ENCODE results near the gene ARL4D. TPM values are rescaled to one million over a fixed set of nuclear protein-coding genes. Genes with fewer than 3 reads are reported as not detected.
"Not testable (repeated sequence)": the region's sequence is repeated elsewhere in the genome, so short reads cannot be mapped to it uniquely, and the experiment has no call there.

Gene ARL4D
- total RNA-seq, 1 donor from 2014 or later, result 35.7 TPM

- H3K4me1 Mint-ChIP-seq (ENCODE audit: unreplicated experiment), result peaks cover 28% of the 10 kb centered on the region
- H3K27me3 Mint-ChIP-seq (ENCODE audit: unreplicated experiment), result peaks cover 10% of the 10 kb centered on the region
- DNase-seq (ENCODE audit: low spot score), result no peak
- peaks cover 5% of the 10 kb centered on the region for H3K36me3 Mint-ChIP-seq (ENCODE audit: low read depth, unreplicated experiment)
- TF ChIP-seq CTCF (IDR thresholded peaks at IDR 0.05; ENCODE audit: unreplicated experiment), result no peak
- H3K27ac Mint-ChIP-seq (ENCODE audit: unreplicated experiment), result peak overlapping the region; percentile 100
- no peaks in the 10 kb centered on the region for H3K9me3 Mint-ChIP-seq (ENCODE audit: unreplicated experiment)
- H3K4me3 Mint-ChIP-seq (ENCODE audit: unreplicated experiment), result peak overlapping the region; percentile 91
These were observed 28.8 kb upstream of the ARL4D start for GRCh38 chr17:43369986-43370385.

GRCh38 chr17:43371227-43371821, 27.5 kb upstream of the ARL4D start:
- Mint-ChIP-seq H3K27me3 (ENCODE audit: unreplicated experiment) (peaks cover 13% of the 10 kb centered on the region), H3K27ac (ENCODE audit: unreplicated experiment) (no peak overlapping the region), H3K36me3 (ENCODE audit: low read depth, unreplicated experiment) (peaks cover 5% of the 10 kb centered on the region), H3K4me1 (ENCODE audit: unreplicated experiment) (peaks cover 28% of the 10 kb centered on the region), H3K4me3 (ENCODE audit: unreplicated experiment) (no peak overlapping the region), H3K9me3 (ENCODE audit: unreplicated experiment) (no peaks in the 10 kb centered on the region)
- TF ChIP-seq CTCF (IDR thresholded peaks at IDR 0.05; ENCODE audit: unreplicated experiment), result no peak
- no peak for DNase-seq (ENCODE audit: low spot score)

DNA sequence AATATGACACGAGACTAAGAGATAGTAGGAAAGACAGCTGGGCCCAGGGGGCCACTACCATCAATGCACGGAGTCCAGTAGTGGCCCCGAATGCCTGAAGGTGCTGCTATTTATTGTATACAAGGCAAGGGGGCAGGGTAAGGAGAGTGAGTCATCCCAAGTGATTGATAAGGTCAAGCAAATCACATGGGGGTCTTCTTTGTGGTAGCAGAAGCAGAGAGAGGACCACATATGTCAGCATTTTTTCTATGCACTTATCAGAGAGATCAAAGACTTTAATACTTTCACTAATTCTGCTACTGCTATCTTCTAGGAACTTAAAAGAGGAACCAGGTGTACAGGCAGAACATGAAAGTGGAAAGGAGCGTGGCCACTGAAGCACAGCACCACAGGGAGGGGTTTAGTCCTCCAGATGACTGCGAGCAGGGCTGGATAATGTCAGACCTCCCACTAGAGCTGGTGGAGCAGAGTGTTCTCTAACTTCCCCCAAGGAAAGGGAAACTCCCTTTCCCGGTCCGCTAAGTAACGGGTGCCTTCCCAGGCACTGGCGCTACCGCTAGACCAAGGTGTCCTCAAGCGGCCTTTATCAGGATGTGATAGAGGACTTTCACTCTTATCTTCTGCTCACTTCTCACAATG, 26.4 kb upstream of the ARL4D start:
- TF ChIP-seq CTCF (IDR thresholded peaks at IDR 0.05; ENCODE audit: unreplicated experiment), result no peak
- Mint-ChIP-seq H3K4me1 (ENCODE audit: unreplicated experiment) (peaks cover 28% of the 10 kb centered on the region), H3K9me3 (ENCODE audit: unreplicated experiment) (no peaks in the 10 kb centered on the region), H3K4me3 (ENCODE audit: unreplicated experiment) (no peak overlapping the region), H3K27me3 (ENCODE audit: unreplicated experiment) (peaks cover 10% of the 10 kb centered on the region), H3K36me3 (ENCODE audit: low read depth, unreplicated experiment) (peaks cover 5% of the 10 kb centered on the region), H3K27ac (ENCODE audit: unreplicated experiment) (no peak overlapping the region)
- no peak for DNase-seq (ENCODE audit: low spot score)

GRCh38 chr17:43373356-43373755, 25.4 kb upstream of the ARL4D start:
- Mint-ChIP-seq H3K27me3 (ENCODE audit: unreplicated experiment) (peaks cover 7% of the 10 kb centered on the region), H3K27ac (ENCODE audit: unreplicated experiment) (no peak overlapping the region), H3K36me3 (ENCODE audit: low read depth, unreplicated experiment) (peaks cover 5% of the 10 kb centered on the region), H3K4me3 (ENCODE audit: unreplicated experiment) (no peak overlapping the region), H3K4me1 (ENCODE audit: unreplicated experiment) (peaks cover 22% of the 10 kb centered on the region), H3K9me3 (ENCODE audit: unreplicated experiment) (no peaks in the 10 kb centered on the region)
- no peak for TF ChIP-seq CTCF (IDR thresholded peaks at IDR 0.05; ENCODE audit: unreplicated experiment)
- DNase-seq (ENCODE audit: low spot score), result no peak

DNA sequence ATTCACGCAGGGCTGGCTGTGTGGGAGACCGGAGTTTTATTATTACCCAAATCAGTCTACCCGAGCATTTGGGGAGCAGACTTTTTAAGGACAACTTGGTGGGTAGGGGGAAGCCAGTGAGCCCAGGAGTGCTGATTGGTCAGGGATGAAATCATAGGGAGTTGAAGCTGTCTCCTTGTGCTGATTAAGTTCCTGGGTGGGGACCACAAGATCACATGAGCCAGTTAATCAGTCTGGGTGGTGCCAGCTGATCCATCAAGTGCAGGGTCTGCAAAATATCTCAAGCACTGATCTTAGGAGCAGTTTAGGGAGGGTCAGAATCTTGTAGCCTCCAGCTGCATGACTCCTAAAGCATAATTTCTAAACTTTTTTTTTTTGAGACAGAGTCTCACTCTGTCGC, 22.9 kb upstream of the ARL4D start:
- H3K9me3 Mint-ChIP-seq (ENCODE audit: unreplicated experiment), result peaks cover 13% of the 10 kb centered on the region
- peaks cover 10% of the 10 kb centered on the region for H3K4me1 Mint-ChIP-seq (ENCODE audit: unreplicated experiment)
- not testable (repeated sequence) for H3K27ac Mint-ChIP-seq (ENCODE audit: unreplicated experiment); DNase-seq (ENCODE audit: low spot score); H3K4me3 Mint-ChIP-seq (ENCODE audit: unreplicated experiment); H3K36me3 Mint-ChIP-seq (ENCODE audit: low read depth, unreplicated experiment); H3K27me3 Mint-ChIP-seq (ENCODE audit: unreplicated experiment)
